CD4-positive, alpha-beta memory T cell (primary cell): ENCODE measurements around the gene ESRRB. TPM values are rescaled to one million over a fixed set of nuclear protein-coding genes. Genes with fewer than 3 reads are reported as not detected.
A peak's percentile ranks its signal among the peaks of the same experiment; 100 is the strongest.

ENCODE experiments used
- CTCF ChIA-PET: fragments of 350-600 bp; sonication (Branson Sonifier 250); formaldehyde crosslinking; loops from one replicate; lab custom pipeline; 2021; ENCODE audit warnings: inconsistent platforms; ENCODE audit not compliant: partially characterized antibody; lab: Charles Lee
- POLR2A ChIA-PET: fragments of 350-600 bp; sonication (Branson Sonifier 250); formaldehyde crosslinking; loops from one replicate; lab custom pipeline; 2021; ENCODE audit not compliant: partially characterized antibody; lab: Charles Lee
- DNase-seq, 5 donors: peaks; one replicate each; pipeline versions ENCODE4 v3.0.0 to v3.0.0-alpha.2; 2020 to 2022; ENCODE audit warnings: mixed read lengths in 1 of 5
- H3K27ac ChIP-seq: one replicate; pipeline ENCODE4 v1.7.0; 2013; ENCODE audit warnings: low read depth, low read length
- H3K27me3 ChIP-seq: 2 replicates; pipeline ENCODE4 v1.7.0; 2013; ENCODE audit warnings: mild to moderate bottlenecking, low read length, moderate library complexity; ENCODE audit not compliant: insufficient read depth
- H3K36me3 ChIP-seq: 2 replicates; pipeline ENCODE4 v1.7.0; 2013; ENCODE audit warnings: mild to moderate bottlenecking, low read length, moderate library complexity; ENCODE audit not compliant: insufficient read depth
- H3K4me1 ChIP-seq: 2 replicates; pipeline ENCODE4 v1.7.0; 2013; ENCODE audit warnings: mild to moderate bottlenecking, low read length, moderate library complexity; ENCODE audit not compliant: insufficient read depth
- H3K4me3 ChIP-seq, 2 donors: one replicate each; pipeline ENCODE4 v1.7.0; 2013; ENCODE audit warnings: low read length in 2 of 2, mild to moderate bottlenecking in 1 of 2
- H3K9me3 ChIP-seq, 2 donors: one replicate each; pipeline ENCODE4 v1.7.0; 2013; ENCODE audit warnings: low read length in 2 of 2, control low read depth in 1 of 2; ENCODE audit not compliant: control insufficient read depth in 1 of 2
- H3K27ac Mint-ChIP-seq, 7 donors: one replicate each; pipeline ENCODE4 v1.8.0; 2020 to 2021; ENCODE audit warnings: mixed read lengths in 7 of 7, mild to moderate bottlenecking in 6 of 7, inconsistent platforms in 3 of 7, moderate library complexity in 3 of 7
- H3K27me3 Mint-ChIP-seq, 2 donors: one replicate each; pipeline ENCODE4 v1.8.0; 2020 to 2021; ENCODE audit warnings: mixed read lengths in 2 of 2
- H3K36me3 Mint-ChIP-seq, 2 donors: one replicate each; pipeline ENCODE4 v1.8.0; 2020 to 2021; ENCODE audit warnings: mixed read lengths in 2 of 2, inconsistent platforms in 1 of 2, mild to moderate bottlenecking in 1 of 2
- H3K4me1 Mint-ChIP-seq, 4 donors: one replicate each; pipeline ENCODE4 v1.8.0; 2020 to 2021; ENCODE audit warnings: mixed read lengths in 4 of 4, mild to moderate bottlenecking in 1 of 4
- H3K4me3 Mint-ChIP-seq, 8 donors: one replicate each; pipeline ENCODE4 v1.8.0; 2020 to 2021; ENCODE audit warnings: mixed read lengths in 8 of 8, mild to moderate bottlenecking in 7 of 8, moderate library complexity in 6 of 8, inconsistent platforms in 3 of 8
- H3K9me3 Mint-ChIP-seq, 8 donors: one replicate each; pipeline ENCODE4 v1.8.0; 2020 to 2021; ENCODE audit warnings: mixed read lengths in 8 of 8, mild to moderate bottlenecking in 5 of 8, inconsistent platforms in 3 of 8, moderate library complexity in 1 of 8
- intact Hi-C: fragments of 100-400 bp; cut with micrococcal nuclease; formaldehyde crosslinking; loops from one replicate; pipeline ENCODE4 v1.15.1; 2023
- polyA plus RNA-seq, 2 donors: library from polyadenylated mRNA; unstranded; fragments of 300-500 nt; fragmentation: Illumina TruSeq; gene quantifications; one replicate each; pipeline ENCODE4 v1.2.3, GENCODE V29; 2021
- total RNA-seq, 2 experiments: library from RNA; stranded (reverse); gene quantifications; one replicate each; pipeline ENCODE4 v1.2.3, GENCODE V29; 2021

ESRRB gene
- total and polyA plus RNA-seq, 4 experiments from 2014 or later, result 0.09 TPM; not detected in 3

DNA sequence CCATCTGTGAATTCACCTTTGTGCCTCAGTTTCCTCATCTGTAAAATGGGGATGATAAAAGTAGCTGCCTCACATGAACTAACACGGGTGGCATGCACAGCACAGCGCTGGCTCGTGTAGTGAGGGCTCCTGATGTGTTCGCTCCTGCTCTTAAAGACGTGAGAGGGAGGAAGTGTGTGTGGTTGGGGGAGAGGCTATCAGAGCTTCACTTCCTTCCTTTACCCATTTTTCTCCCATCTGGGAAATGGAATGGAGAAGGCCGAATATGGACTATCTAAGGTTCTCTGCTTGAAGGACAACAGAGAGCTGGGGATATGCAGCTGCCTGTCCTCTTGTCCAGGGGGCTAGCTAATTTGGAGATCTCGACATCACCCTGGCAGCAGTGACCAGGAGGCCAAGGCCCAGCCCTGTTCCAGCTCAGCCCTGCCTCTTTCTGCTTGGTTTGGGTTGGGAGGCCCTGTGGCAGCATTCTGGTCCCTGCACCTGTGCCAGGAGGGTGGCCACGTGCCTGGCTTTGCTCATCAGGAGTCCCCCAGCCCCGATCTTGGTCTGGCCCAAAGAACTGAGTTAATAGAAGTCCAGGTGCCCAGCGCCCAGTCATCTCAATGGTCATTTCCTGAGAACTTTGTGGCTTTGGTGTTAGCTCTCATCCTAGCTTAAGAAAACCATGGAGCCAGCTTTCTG, 44.5 kb upstream of the ESRRB start:
- Histone ChIP-seq H3K9me3 (no peaks in the 10 kb centered on the region), H3K27me3 (peaks cover 3% of the 10 kb centered on the region), H3K4me3 (no peak overlapping the region), H3K36me3 (no peaks in the 10 kb centered on the region), H3K27ac (no peak overlapping the region), H3K4me1 (no peaks in the 10 kb centered on the region)
- CTCF ChIA-PET, result no interaction called here
- Mint-ChIP-seq H3K27me3 (peaks cover 29 to 46% of the 10 kb centered on the region in 2 donors), H3K27ac (no peak overlapping the region), H3K36me3 (no peaks in the 10 kb centered on the region), H3K9me3 (no peaks in the 10 kb centered on the region), H3K4me1 (no peaks in the 10 kb centered on the region), H3K4me3 (no peak overlapping the region)
- POLR2A ChIA-PET, result no interaction called here
- intact Hi-C loops, result no loop called here
- no peak for DNase-seq

- Histone ChIP-seq H3K27me3 (peaks cover 3% of the 10 kb centered on the region), H3K9me3 (no peaks in the 10 kb centered on the region), H3K4me3 (no peak overlapping the region), H3K4me1 (no peaks in the 10 kb centered on the region), H3K36me3 (no peaks in the 10 kb centered on the region), H3K27ac (no peak overlapping the region)
- no peak overlapping the region for H3K4me3 Mint-ChIP-seq
- H3K27ac Mint-ChIP-seq, result no peak overlapping the region
- peaks cover 20 to 38% of the 10 kb centered on the region in 2 donors for H3K27me3 Mint-ChIP-seq
- H3K9me3 Mint-ChIP-seq, result no peaks in the 10 kb centered on the region
- no peaks in the 10 kb centered on the region for H3K36me3 Mint-ChIP-seq
- POLR2A ChIA-PET, result no interaction called here
- no peak for DNase-seq
- intact Hi-C loops, result no loop called here
- CTCF ChIA-PET, result no interaction called here
- peaks cover 0 to 2% (median 0%) of the 10 kb centered on the region in 4 donors for H3K4me1 Mint-ChIP-seq
Measured at GRCh38 chr14:76333664-76334063, 42.3 kb upstream of the ESRRB start.

DNA sequence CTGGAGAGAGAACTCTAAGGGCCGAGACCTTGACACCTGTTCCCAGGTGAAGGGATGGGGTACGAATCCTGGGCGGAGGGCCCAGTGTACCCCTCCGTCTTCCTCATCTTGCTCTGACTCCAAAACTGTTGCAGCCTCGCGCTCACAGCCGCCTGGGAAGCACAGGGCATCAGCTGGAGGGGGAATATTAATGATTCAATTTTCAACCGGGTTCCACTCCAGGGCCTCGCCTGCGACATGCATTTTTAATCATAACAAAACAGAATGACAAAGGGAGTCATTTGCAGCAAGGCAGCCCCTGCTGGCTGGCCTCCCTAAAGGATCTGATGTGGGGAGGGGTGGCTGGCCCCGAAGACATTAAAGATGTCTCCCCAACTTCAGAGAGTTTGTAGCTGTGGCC, 41.6 kb upstream of the ESRRB start:
- POLR2A ChIA-PET, result no interaction called here
- H3K27me3 ChIP-seq, result peaks cover 1% of the 10 kb centered on the region

DNA sequence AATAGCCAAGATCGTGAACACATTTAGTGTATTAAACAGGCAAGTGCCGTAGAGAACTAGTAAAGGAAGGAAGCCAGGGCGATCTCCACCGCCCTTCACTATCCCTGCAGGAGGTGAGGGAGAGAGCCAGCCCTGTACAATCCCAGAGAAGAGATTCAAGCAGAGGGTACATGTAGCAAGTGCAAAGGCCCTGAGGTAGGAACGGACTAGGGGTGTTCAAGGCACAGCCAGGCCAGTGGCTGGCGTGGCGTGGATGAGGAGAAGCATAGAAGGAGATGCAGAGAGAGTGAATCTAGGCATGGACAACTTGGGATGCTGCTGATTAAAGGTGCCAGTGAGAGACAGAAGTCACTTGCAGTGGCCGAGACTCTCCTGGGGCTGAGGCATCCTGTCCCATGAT, 39.1 kb upstream of the ESRRB start:
- Histone ChIP-seq H3K9me3 (no peaks in the 10 kb centered on the region), H3K27ac (no peak overlapping the region), H3K4me3 (no peak overlapping the region), H3K36me3 (no peaks in the 10 kb centered on the region), H3K4me1 (no peaks in the 10 kb centered on the region), H3K27me3 (no peaks in the 10 kb centered on the region)
- Mint-ChIP-seq H3K36me3 (no peaks in the 10 kb centered on the region), H3K4me3 (no peak overlapping the region), H3K4me1 (peaks cover 0 to 2% (median 0%) of the 10 kb centered on the region in 4 donors), H3K9me3 (no peaks in the 10 kb centered on the region), H3K27me3 (peaks cover 10 to 21% of the 10 kb centered on the region in 2 donors), H3K27ac (peak overlapping the region in 1 of 7 donors; percentile 64)
- DNase-seq, result no peak
- POLR2A ChIA-PET, result no interaction called here
- intact Hi-C loops, result no loop called here
- CTCF ChIA-PET, result no interaction called here

More for the DNA sequence above, 41.6 kb upstream of the ESRRB start:
- no peak for DNase-seq
- intact Hi-C loops, result no loop called here
- no peak overlapping the region for H3K4me3 ChIP-seq
- no peak overlapping the region for H3K27ac Mint-ChIP-seq
- H3K4me1 ChIP-seq, result no peaks in the 10 kb centered on the region
- peaks cover 0 to 2% (median 0%) of the 10 kb centered on the region in 4 donors for H3K4me1 Mint-ChIP-seq
- H3K9me3 ChIP-seq, result no peaks in the 10 kb centered on the region
- H3K27me3 Mint-ChIP-seq, result peaks cover 18 to 33% of the 10 kb centered on the region in 2 donors
- no peak overlapping the region for H3K27ac ChIP-seq
- H3K36me3 ChIP-seq, result no peaks in the 10 kb centered on the region
- CTCF ChIA-PET, result no interaction called here
- H3K9me3 Mint-ChIP-seq, result no peaks in the 10 kb centered on the region
- H3K4me3 Mint-ChIP-seq, result no peak overlapping the region
- no peaks in the 10 kb centered on the region for H3K36me3 Mint-ChIP-seq

- Histone ChIP-seq H3K4me3 (no peak overlapping the region), H3K9me3 (no peaks in the 10 kb centered on the region), H3K4me1 (no peaks in the 10 kb centered on the region), H3K36me3 (no peaks in the 10 kb centered on the region), H3K27ac (no peak overlapping the region), H3K27me3 (no peaks in the 10 kb centered on the region)
- H3K4me1 Mint-ChIP-seq, result peaks cover 0 to 2% (median 0%) of the 10 kb centered on the region in 4 donors
- peaks cover 0 to 3% (median 0%) of the 10 kb centered on the region in 8 donors for H3K9me3 Mint-ChIP-seq
- ChIA-PET CTCF (interaction anchor here (2.3 kb wide), 1 partner anchor 14 kb away, joined by 14 read pairs; no protein-coding TSS in a partner anchor), POLR2A (no interaction called here)
- intact Hi-C loops, result no loop called here
- H3K4me3 Mint-ChIP-seq, result no peak overlapping the region
- peaks cover 12 to 23% of the 10 kb centered on the region in 2 donors for H3K27me3 Mint-ChIP-seq
- H3K36me3 Mint-ChIP-seq, result no peaks in the 10 kb centered on the region
- no peak overlapping the region for H3K27ac Mint-ChIP-seq
- no peak for DNase-seq
Measured at GRCh38 chr14:76337635-76338545, 38.0 kb upstream of the ESRRB start.

DNA sequence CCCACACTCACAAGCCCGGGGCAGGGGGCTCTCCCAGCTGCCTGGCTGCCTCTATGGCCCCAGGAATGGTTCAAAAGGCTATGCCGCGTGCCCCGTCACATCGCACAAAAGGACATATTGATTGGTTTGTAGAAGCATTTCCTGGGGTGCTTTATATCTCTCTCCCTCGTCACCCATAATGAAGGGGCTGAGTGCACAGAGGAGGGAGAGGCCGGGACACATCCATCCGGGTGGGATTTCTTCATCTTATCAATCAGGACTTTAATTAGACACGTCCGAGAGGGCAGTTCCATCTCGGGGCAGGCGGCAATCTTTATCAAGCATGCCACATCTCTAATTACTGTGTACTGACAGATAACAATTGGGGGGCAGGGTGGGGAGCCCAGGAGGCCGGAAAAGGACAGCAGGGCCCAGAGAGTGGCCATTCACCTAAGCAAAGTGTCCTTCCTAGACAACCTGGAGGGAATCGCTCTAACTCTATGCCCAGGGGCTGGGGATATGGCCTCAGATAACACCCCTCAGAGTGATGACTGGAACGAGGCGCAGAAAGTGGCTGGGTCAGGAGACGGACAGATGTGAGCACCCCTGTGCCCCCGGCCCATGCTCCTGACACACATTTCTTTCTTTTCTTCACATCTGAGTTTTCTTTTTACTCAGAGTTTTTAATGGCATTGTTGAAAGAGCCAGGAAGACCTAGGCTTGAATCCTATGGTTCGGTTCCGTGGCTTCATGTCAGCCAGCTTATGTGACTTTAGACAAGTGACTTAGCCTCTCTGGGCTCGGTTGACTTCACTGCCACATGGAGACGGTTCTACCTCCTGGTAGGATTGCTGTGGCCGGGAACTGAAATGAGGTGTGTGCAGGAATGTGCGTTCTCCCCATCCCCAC, 36.0 kb upstream of the ESRRB start:
- H3K4me1 ChIP-seq, result no peaks in the 10 kb centered on the region
- POLR2A ChIA-PET, result no interaction called here
- peaks cover 0 to 8% (median 2%) of the 10 kb centered on the region in 8 donors for H3K9me3 Mint-ChIP-seq
- no peaks in the 10 kb centered on the region for H3K36me3 ChIP-seq
- intact Hi-C loops, result no loop called here
- peaks cover 14 to 26% of the 10 kb centered on the region in 2 donors for H3K27me3 Mint-ChIP-seq
- H3K27ac ChIP-seq, result no peak overlapping the region
- no peak overlapping the region for H3K27ac Mint-ChIP-seq
- no peak for DNase-seq
- H3K9me3 ChIP-seq, result no peaks in the 10 kb centered on the region
- H3K4me3 Mint-ChIP-seq, result no peak overlapping the region
- no peaks in the 10 kb centered on the region for H3K27me3 ChIP-seq
- H3K4me1 Mint-ChIP-seq, result peaks cover 0 to 2% (median 0%) of the 10 kb centered on the region in 4 donors
- H3K36me3 Mint-ChIP-seq, result no peaks in the 10 kb centered on the region
- H3K4me3 ChIP-seq, result no peak overlapping the region
- CTCF ChIA-PET, result interaction anchor here (0.5 to 2.3 kb wide), 2 partner anchors 12 to 110 kb away, joined by 3 to 14 read pairs; no protein-coding TSS in a partner anchor
